ENCODE measurements around the gene UBALD1.
"Not testable (repeated sequence)": the region's sequence is repeated elsewhere in the genome, so short reads cannot be mapped to it uniquely, and the experiment has no call there.

Gene UBALD1

DNA sequence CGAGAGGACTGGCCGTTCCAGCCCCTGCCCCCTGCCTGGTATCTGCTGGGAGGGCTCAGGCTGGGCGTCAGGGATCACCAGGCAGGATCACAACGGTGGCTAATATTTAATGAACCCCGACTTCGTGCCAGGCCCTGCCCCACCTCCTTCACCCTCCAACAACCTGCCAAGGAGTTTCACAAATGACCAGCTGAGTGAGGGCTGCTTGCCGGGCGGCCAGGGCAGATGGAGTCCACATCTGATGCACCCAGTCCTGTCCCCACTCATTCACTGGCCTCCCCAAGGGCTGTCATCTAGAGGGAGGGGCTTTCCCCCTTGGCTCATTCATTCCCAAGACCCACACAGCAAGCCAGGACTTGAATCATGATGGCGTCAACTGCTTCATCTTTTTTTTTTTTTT is 17.5 kb downstream of the UBALD1 start:
- no peak for DNase-seq (ENCODE audit: low read depth)

DNA sequence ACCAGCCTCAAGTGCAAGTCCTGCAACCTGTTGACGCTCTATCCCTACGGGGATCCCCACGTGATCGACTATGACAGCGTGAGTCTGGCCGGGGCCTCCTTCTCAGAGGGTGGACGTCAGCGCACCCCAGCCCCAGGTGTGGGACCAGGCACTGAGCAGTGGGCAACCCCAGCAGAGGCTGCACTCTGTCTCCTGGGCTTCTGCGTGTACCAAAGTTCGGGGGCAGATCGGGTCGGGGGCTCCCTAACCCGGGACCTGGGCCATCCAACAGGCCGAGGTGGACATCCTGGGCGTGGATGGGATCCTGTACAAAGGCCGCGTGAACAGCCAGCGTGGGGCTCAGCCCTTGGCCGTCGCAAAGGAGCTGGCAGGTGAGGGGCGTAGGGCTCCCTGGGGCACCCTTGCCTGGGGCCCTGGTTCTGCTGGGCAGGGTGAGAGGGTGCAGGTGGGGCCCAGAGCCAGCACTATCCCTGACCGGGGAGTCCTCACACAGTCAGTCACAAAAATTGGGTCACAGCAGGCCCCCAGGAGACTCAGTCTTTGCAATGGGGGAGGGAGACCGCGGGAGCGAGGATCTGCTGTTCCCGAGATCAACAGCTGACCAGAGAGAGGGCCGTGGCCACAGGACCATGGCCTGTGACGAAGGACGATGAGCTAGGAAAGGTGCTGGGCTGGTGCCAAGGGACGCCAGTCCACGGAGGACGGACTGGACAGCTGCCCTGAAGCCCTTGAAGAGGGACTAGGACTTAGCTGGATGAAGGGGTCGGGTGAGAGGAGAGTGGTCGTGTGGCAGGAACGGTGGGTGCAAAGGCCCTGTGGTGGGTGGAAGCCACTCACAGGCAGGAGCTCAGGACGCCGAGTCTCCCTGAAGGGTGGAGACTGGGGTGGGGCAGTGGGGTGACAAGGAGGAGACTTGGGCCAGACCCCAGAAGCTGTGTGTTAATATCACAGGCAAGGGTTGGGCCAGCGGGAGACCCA is 20.0 kb downstream of the UBALD1 start:
- DNase-seq (ENCODE audit: low read depth): no peak

DNA sequence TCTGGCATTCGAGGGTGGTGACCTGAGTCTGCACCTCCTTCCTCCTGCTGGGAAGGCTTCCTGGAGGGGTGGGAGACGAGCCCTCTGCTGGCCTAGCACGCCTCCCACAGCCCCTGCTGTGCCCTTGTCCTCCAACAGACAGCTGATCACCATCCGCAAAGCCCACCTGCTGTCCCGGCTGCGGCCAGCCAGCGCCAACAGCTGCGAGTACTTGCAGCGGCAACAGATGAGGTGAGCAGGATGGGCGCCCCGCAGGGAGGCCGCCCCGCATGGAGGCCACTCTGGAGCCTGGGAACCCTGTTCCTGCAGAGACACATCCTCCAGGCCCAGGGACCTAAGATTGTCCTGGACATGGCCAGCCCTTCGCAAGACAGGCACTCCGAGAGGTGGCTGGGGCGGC is 21.6 kb downstream of the UBALD1 start:
- no peak for DNase-seq (ENCODE audit: low read depth)

DNA sequence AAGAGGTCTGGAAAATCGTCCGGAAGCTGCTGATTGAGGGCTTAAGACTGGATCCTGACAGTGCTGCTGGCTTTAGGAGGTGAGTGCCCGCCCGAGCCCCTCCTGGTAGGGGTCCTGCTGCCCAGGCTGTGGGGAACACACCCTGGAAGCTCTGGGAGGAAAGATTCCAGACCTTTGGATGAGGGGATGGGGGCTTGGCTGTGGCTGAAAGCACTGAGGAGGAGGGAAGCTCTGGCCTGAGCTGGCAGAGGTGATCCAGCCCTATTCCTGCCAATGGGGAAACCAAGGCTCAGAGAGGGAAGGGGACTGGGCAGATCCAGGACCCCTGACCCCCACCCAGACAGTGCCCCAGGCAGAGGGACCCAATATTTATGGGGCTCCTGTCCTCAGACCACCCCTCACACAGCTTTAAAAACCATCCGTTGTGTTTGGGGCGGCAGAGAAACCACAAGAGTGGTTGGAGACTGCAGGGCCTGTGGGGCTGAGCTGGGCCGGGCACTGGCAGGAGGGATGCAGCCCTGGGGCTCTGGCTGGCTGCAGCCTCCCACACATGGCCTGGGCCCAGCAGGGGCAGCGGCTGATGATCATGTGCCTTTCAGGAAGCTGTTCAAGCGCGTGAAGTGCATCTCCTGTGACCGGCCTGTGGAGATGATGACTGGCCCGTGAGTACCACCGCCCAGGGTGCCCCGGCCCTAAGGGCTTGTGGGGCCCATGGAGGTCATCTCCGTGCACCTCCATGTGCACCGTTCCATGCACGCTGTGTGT is 22.8 kb downstream of the UBALD1 start:
- DNase-seq (ENCODE audit: low read depth): no peak

DNA sequence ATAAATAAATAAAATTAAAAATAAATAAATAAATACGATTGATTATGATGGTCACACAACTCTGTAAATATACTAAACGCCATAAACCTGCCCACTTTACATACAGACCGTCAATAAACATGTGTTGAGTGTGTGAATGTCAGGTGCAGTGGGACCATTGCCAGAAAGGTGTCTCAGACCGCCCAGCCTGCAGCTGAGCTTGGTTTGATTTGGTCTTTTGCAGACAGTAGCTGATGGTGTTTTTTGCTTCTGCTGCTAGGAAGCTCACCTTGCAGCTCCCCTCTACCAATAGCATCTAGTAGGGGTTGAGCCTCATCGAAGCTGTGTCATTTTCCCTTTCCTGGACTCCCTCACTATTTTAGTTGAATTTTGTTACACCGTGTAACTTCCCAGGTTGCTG is 23.5 kb downstream of the UBALD1 start:
- no peak for DNase-seq (ENCODE audit: low read depth)

DNA sequence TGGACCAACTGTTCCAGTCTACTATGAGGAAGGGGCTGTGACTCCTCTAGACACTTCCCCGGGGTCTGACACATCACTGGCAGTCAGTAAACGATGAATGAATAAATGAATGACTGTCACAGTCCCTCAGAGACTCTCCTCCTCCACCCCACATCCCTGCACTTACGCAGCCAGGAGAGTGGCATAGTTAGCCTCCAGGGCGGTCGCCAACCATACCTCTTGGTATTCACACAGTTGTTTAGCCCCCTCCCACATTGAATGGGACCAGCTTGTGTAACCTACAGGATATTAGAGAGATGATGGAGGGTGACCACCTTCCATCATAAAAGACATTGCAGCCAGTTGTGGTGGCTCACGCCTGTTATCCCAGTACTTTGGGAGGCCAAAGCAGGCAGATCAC is 25.7 kb downstream of the UBALD1 start:
- no peak for DNase-seq (ENCODE audit: low read depth)

- DNase-seq (ENCODE audit: low read depth): no peak
Measured at GRCh38 chr16:4588386-4588785, 26.3 kb downstream of the UBALD1 start.

DNA sequence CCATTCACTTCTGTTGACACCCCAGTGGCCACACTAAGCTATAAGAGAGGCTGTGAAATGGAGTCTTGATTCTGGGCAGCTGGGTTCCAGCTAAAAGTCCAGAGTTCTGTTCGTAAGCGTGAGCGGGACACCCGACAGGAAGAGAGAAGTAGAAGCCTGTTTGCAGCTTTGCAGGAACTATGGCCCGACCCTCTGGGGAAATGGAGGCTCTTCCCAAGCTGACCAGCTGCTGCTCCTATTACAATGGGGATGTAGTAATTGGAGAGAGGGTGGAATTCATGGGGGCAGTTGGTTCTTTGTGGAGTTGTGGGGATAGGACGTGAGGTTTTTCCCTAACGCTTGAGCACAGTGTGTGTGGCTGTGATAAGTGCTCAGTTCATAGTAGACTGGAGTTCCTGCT is 28.4 kb downstream of the UBALD1 start:
- DNase-seq (ENCODE audit: low read depth): no peak

DNA sequence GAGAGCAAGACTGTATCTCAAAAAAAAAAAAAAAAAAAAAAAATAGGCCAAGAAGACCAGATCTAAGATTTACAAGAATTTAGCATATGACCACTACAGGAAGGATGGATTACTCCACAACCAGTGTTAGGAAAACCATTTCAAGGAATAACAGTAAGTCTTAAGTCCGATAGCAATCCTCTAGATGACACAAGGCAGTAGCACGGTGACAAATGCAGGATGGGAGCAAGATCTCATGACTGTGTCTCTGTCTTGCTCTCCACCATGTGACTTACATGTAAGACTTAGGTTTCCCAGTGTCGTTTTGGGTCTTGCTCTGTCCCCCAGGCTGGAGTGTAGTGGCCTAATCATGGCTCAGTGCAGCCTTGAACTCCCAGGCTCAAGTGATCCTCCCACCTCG is 30.8 kb downstream of the UBALD1 start:
- no peak for DNase-seq (ENCODE audit: low read depth)

DNA sequence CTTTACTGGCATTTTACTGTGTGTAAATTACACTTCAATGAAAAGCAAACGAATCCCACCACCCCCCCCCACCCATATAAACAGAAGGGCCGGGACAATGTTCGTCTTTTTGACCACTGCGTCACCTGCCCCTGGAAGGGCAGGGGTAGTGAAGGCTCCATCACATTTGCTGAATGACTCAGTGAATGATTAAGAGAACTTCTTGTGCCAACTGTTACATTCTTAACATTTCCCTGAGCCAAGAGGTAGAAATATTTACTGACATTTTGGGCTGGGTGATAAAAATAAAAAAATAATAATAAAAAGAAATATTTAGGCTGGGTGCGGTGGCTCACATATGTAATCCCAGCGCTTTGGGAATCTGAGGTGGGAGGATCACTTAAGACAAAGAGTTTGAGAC is 34.4 kb downstream of the UBALD1 start:
- no peak for DNase-seq (ENCODE audit: low read depth)

DNA sequence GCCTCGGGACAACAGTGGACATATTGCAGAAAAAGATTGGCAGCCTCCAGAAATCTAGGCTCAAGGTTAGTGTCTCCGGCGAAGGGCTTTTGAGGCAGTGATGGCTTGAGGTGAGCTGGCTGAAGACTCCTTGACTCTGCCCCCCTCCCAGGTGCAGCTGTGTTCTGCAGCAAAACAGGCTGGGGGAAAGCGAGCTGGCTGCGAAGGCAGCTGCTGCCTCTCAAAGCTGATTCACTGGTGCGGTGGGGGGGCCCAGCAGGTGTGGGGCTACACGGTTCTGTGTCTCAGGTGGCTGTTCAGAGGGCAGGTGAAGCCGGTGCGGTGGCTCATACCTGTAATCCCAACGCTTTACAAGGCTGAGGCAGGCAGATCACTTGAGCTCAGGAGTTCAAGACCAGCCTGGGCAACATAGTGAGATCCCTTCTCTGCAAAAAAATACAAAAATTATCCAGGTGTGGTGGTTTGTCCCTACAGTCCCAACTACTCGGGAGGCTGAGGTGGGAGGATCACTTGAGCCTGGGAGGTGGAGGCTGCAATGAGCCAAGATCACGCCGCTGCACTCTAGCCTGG is 35.6 kb downstream of the UBALD1 start:
- no peak for DNase-seq (ENCODE audit: low read depth)

- DNase-seq (ENCODE audit: low read depth): no peak
Measured at GRCh38 chr16:4576008-4576407, 38.7 kb downstream of the UBALD1 start.

DNA sequence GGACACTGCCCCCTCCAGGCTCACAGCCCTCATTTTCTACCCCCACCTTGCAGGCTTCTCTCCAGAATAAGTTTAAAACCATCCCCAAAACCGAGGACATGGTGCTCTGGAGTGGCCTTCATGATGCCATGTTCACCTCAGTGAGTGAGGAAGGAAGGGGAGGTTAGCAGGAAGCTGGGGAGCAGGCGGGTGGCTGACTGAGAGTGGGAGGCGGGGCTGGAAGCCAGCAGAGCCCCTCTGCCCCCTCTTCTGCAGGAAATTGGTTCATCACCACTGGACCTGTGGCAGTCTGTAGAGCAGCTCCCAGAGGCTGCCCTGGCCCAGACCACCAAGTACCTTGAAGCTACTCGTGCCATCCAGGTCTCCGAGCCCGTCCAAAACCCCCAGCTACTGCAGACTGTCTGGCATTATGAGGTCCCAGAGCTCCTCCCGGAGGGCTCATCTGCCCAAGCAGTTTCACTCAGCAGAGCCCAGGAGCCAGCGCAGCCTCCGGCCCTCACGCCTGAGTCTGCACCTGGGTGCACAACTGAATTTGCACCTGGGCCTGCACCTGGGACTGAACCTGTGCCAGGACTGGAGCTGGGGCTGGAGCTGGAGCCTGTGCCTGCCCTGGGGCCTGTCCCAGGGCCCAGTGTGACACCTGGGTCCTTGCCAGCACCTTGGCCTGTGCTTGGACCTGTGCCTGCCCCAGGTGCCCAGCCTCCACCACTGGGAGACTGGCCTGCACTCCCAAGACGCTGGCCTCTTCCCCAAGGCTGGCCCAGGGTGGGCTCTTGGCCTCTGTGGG is 39.6 kb downstream of the UBALD1 start:
- no peak for DNase-seq (ENCODE audit: low read depth)

DNA sequence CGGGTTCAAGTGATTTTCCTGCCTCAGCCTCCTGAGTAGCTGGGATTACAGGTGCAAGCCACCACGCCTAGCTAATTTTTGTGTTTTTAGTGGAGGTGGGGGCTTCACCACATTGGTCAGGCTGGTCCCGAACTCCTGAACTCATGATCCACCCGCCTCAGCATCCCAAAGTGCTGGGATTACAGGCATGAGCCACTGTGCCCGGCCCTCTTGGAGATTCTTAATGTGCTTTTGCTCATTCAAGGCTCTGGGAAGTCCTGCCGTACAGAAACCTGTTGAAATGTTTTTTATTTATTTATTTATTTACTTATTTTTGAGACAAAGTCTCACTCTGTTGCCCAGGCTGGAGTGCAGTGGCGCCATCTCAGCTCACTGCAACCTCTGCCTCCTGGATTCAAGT is 40.8 kb downstream of the UBALD1 start:
- DNase-seq (ENCODE audit: low read depth): not testable (repeated sequence)

- DNase-seq (ENCODE audit: low read depth): no peak
Measured at GRCh38 chr16:4572715-4573114, 42.0 kb downstream of the UBALD1 start.

DNA sequence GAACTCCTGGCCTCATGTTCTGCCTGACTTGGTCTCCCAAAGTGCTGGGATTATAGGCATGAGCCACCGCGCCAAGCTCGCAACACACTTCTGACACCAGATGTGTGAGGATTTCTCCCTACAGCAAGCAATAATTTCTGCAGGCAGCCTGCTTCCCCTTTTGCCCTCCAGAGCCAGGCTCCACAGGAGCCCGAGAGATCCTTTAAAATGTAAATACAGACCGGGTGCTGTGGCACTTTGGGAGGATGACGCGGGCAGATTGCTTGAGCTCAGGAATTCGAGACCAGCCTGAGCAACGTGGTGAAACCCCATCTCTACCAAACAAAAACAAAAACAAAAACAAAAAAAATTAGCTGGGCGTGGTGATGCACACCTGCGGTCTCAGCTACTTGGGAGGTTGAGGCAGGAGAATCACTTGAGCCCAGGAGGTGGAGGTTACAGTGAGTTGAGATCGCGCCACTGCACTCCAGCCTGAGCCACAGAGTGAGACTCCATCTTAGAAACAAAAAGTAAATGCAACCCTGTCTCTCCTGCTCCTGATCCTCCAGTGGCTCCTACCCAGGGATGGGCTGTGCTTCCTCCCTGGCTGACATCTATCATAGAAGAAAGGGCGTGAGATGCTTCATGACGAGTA is 43.9 kb downstream of the UBALD1 start:
- DNase-seq (ENCODE audit: low read depth): no peak

GRCh38 chr16:4570086-4570485 is 44.6 kb downstream of the UBALD1 start:
- no peak for DNase-seq (ENCODE audit: low read depth)

DNA sequence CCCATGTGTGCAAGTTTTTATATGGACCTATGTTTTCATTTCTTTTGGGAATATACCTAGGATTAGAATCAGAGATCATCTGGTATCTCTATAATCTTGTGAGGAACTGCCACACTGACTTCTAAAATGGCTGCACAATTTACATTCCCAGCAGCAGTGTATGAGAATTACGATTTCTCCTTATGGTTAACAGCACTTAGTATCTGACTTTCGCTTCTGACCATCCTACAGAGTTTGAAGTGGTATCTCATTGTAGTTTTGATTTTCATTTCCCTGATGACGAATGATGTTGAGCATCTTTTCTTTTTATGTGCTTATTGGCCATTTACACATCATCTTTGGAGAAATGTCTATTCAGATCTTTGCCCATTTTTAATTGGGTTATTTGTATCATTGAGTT is 48.5 kb downstream of the UBALD1 start:
- no peak for DNase-seq (ENCODE audit: low read depth)

- DNase-seq (ENCODE audit: low read depth): no peak
Measured at GRCh38 chr16:4564661-4565267, 49.9 kb downstream of the UBALD1 start.

DNA sequence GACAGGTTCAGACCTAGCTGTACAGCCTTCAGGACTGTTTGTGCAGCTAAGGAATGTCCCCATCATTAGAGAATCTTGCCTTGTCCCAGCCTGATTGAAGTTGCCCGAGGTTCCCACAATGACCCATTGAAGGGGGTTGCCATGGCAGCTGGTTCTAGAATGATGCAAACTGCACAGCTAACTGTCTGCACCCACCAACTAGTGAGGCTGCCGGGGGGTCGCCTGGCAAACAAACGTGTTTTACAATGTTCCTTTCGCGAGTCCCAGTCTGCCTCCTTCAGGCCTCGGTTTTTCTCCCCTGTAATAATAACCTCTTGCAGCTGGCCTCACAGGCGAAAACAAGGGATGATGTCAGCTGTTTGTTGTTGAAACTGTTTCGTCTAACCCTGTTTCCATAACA is 53.1 kb downstream of the UBALD1 start:
- DNase-seq (ENCODE audit: low read depth): no peak

Measured in activated T-cell treated with anti-CD3 and anti-CD28 coated beads for 48 hours (primary cell).